AG09309 (cell line): ENCODE data around the gene FAM171A2.
A peak's percentile ranks its signal among the peaks of the same experiment; 100 is the strongest.

ENCODE experiments used
- DNase-seq: peaks from one replicate; pipeline ENCODE4 v3.0.0-alpha.2; 2010; ENCODE audit warnings: low read depth
- H3K4me3 ChIP-seq: 2 replicates; pipeline ENCODE4 v1.5.1; 2011; ENCODE audit warnings: mild to moderate bottlenecking, low read depth, low read length, moderate library complexity; ENCODE audit not compliant: control insufficient read depth
- CTCF ChIP-seq: IDR thresholded peaks from 2 replicates; pipeline ENCODE4 v1.5.1; 2011; ENCODE audit warnings: mild to moderate bottlenecking, low read depth, low read length, inconsistent platforms; ENCODE audit not compliant: insufficient read depth, control insufficient read depth; ENCODE audit errors: missing control alignments

Gene FAM171A2

GRCh38 chr17:44389723-44390202, 26.1 kb upstream of the FAM171A2 start:
- TF ChIP-seq CTCF = no peak
- no peak overlapping the region for H3K4me3 ChIP-seq
- DNase-seq = no peak

GRCh38 chr17:44389281-44389680, 25.6 kb upstream of the FAM171A2 start, which contains the start of gene ITGA2B:
Gene ITGA2B, minus strand, starts transcription at chr17:44389649. Its CDS starts 176 bp downstream, at chr17:44389473.
- no peak for TF ChIP-seq CTCF
- H3K4me3 ChIP-seq = no peak within 1 kb of the TSS
- DNase-seq = no peak

GRCh38 chr17:44387804-44388203, 24.2 kb upstream of the FAM171A2 start:
- no peak overlapping the region for H3K4me3 ChIP-seq
- no peak for DNase-seq
- TF ChIP-seq CTCF = no peak

- H3K4me3 ChIP-seq = no peak overlapping the region
- DNase-seq = no peak
- TF ChIP-seq CTCF = no peak
Observed at GRCh38 chr17:44386182-44386525, 22.5 kb upstream of the FAM171A2 start.

- no peak for DNase-seq
- H3K4me3 ChIP-seq = peak overlapping the region; percentile 54
- no peak for TF ChIP-seq CTCF
Observed at GRCh38 chr17:44385287-44386181, 21.9 kb upstream of the FAM171A2 start.

- no peak for DNase-seq
- no peak for TF ChIP-seq CTCF
- peak overlapping the region; percentile 54 for H3K4me3 ChIP-seq
Observed at GRCh38 chr17:44384823-44385286, 21.2 kb upstream of the FAM171A2 start.
